ENCODE measurements around the gene WIPF2.

WIPF2 gene

GRCh38 chr17:40326014-40326831, 107.1 kb downstream of the WIPF2 start:
- TF ChIP-seq CTCF (conservative IDR thresholded peaks at IDR 0.05; ENCODE audit: low read depth, low read length) = no peak
- DNase-seq (ENCODE audit: low read depth) = no peak
- H3K4me3 ChIP-seq (ENCODE audit: low read length) = no peak overlapping the region

GRCh38 chr17:40326832-40327199, 107.7 kb downstream of the WIPF2 start:
- no peak for DNase-seq (ENCODE audit: low read depth)
- no peak overlapping the region for H3K4me3 ChIP-seq (ENCODE audit: low read length)

GRCh38 chr17:40327244-40327729, 108.2 kb downstream of the WIPF2 start:
- TF ChIP-seq CTCF (conservative IDR thresholded peaks at IDR 0.05; ENCODE audit: low read depth, low read length) = no peak
- no peak overlapping the region for H3K4me3 ChIP-seq (ENCODE audit: low read length)
- no peak for DNase-seq (ENCODE audit: low read depth)

More at GRCh38 chr17:40326832-40327199, 107.7 kb downstream of the WIPF2 start:
- no peak for TF ChIP-seq CTCF (conservative IDR thresholded peaks at IDR 0.05; ENCODE audit: low read depth, low read length)

GRCh38 chr17:40327735-40328385, 108.8 kb downstream of the WIPF2 start:
- DNase-seq (ENCODE audit: low read depth) = no peak
- no peak for TF ChIP-seq CTCF (conservative IDR thresholded peaks at IDR 0.05; ENCODE audit: low read depth, low read length)
- no peak overlapping the region for H3K4me3 ChIP-seq (ENCODE audit: low read length)

DNA sequence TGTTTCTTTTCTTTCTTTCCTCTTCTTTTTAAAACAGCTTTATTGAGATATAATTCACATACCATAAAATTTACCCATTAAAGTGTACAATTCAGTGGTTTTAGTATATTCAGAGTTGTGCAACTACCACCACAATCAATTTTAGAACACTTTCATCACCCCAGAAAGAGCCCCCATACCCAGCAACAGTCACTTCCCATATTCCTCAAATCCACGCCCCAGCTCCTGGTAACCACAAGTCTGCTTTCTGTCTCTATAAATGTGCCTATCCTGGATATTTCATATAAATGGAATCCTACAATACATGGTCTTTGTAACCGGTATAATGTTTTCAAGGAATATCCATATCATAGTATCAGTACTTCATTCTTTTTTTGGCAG, 109.3 kb downstream of the WIPF2 start:
- DNase-seq (ENCODE audit: low read depth) = no peak
- TF ChIP-seq CTCF (conservative IDR thresholded peaks at IDR 0.05; ENCODE audit: low read depth, low read length) = no peak

DNA sequence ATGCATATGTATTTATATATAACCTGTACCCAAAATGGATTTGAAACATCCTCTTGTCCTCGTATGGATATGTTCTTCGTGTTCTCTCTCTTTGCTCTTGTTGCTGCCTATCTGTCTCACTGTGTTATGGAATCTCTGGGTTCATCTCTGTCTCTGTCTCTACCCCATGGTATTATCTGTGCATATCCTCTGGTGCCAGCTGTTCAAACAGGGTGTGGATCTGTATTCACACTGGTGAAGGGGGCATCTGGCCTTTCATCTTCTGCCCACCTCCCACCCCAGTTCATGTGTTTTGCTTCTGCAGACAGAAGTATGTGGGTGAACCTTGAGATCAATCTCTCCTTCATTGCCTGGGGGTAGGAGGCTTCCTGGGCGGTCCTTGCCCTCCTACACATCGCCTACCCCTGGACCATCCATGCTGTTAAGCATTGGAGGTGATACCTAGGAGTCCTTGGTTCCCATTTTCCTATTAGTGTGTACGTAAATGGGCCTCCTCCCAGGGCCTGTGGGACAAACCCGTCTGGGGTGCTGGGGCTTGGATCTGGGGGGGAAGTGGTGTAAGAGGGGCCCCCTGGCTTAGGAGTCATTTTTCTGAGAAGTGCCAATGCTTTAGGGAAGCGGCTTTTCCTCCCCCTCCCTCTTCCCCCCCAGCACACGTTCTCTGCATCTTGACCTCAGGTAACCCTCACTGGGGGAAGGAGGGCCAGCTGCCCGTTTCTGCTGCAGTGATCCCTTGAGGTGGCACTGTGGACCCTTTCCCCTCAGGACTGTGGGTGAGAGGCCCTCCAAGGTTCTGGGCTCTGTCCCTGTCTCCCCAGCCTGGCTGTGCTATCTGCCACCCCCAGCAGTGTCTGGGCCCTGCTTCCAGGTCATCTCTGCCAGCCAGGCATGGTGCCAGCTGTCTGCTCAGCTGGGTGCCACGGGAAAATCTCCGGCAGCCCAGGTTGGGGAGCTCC, 111.0 kb downstream of the WIPF2 start:
- no peak overlapping the region for H3K4me3 ChIP-seq (ENCODE audit: low read length)
- no peak for DNase-seq (ENCODE audit: low read depth)

More for the DNA sequence above, 109.3 kb downstream of the WIPF2 start:
- H3K4me3 ChIP-seq (ENCODE audit: low read length) = no peak overlapping the region

More for the DNA sequence above, 111.0 kb downstream of the WIPF2 start:
- TF ChIP-seq CTCF (conservative IDR thresholded peaks at IDR 0.05; ENCODE audit: low read depth, low read length) = no peak

Data from retinal pigment epithelial cell (primary cell).